ENCODE measurements around the gene MTREX.

DNA sequence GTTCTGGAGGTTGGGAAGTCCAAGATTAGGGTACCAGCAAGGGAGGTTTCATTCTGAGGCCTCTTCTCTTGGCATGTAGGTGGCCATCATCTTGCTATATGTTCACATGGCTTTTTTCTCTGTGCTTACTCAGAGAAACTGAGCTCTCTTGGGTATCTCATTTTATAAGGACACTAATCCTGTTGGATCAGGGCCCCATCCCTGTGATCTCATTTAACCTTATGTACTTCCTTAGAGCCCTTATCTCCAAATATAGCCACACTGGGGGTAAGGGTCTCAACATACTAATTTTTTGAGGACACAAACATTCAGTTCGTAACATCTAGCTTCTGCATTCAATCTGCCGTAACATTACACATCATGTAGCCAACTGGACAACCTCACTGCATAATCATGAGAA lies 6.9 kb upstream of the MTREX start:
- TF ChIP-seq, protein P1, sequence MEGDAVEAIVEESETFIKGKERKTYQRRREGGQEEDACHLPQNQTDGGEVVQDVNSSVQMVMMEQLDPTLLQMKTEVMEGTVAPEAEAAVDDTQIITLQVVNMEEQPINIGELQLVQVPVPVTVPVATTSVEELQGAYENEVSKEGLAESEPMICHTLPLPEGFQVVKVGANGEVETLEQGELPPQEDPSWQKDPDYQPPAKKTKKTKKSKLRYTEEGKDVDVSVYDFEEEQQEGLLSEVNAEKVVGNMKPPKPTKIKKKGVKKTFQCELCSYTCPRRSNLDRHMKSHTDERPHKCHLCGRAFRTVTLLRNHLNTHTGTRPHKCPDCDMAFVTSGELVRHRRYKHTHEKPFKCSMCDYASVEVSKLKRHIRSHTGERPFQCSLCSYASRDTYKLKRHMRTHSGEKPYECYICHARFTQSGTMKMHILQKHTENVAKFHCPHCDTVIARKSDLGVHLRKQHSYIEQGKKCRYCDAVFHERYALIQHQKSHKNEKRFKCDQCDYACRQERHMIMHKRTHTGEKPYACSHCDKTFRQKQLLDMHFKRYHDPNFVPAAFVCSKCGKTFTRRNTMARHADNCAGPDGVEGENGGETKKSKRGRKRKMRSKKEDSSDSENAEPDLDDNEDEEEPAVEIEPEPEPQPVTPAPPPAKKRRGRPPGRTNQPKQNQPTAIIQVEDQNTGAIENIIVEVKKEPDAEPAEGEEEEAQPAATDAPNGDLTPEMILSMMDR (IDR thresholded peaks at IDR 0.05) = no peak
- no peak for TF ChIP-seq POLR2A (IDR thresholded peaks at IDR 0.05)
